ENCODE data around the gene CFAP99. TPM values are rescaled to one million over a fixed set of nuclear protein-coding genes. Genes with fewer than 3 reads are reported as not detected.

Gene CFAP99
- total RNA-seq (2022; extraction: Qiagen RNA extraction; ENCODE audit: low read depth): 0.07 to 0.22 TPM (median 0.15 TPM) in 4 of 5 replicates, not detected in the other

GRCh38 chr4:2418650-2419571, at the start of gene CFAP99:
TSS of gene CFAP99 (plus strand) at chr4:2418955.

GRCh38 chr4:2417765-2418649, 748 bp upstream of the CFAP99 start, which contains the start of gene ZFYVE28:
TSS of gene ZFYVE28 (minus strand) at chr4:2418645. CDS start at chr4:2418323, 322 bp downstream.

DNA sequence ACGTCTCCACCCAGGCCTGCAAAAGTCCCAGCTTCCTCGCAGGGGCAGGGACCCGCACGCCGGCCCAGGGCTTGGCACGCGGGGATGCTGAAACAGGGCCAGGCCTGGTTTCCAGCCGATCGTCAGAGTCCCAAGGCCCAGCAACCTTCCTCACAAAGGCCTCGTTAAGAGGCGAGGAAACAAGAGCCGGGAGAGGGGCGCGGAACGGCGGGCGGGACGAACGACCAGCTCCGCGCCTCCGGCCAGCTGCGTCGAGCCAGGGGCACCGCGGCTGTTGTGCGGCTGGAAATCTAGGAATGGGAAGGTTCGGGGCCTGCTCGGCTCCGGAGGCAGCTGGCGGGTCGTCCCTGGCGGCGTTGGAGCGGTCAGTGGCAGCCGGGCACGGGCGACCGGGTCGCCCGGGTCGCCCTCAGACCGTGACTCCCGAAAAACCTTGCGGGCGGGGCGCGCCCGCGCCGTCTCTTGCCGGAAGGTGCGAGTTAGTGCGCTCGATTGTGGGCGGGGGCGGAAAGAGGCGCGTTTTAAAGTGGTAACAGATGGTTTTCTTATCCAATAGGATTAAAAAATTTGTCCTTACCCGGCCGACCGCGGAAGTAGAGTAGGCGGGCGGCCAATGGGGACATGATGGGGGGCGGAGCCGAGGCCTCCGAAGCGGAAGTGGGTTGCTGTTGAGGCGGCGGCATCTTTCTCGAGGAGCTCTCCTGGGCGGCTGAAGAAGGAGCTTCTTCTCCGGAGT, 49.9 kb downstream of the CFAP99 start, which contains the start of gene RNF4:
TSS of gene RNF4 (plus strand) at position 651 of the 736 bp plus-strand sequence. CDS start 21,388 bp downstream, outside the sequence.

Other genes starting within 250 kb of the CFAP99 start
- gene HAUS3, start 176.8 kb upstream of the CFAP99 start, total RNA-seq (2022; extraction: Qiagen RNA extraction; ENCODE audit: low read depth): 2.7 to 8.8 TPM (median 7.6 TPM) in 5 replicates
- gene POLN, start 176.8 kb upstream of the CFAP99 start, total RNA-seq (2022; extraction: Qiagen RNA extraction; ENCODE audit: low read depth): 0.37 to 1.1 TPM (median 0.83 TPM) in 5 replicates
- gene MXD4, start 156.8 kb upstream of the CFAP99 start, total RNA-seq (2022; extraction: Qiagen RNA extraction; ENCODE audit: low read depth): 10.3 to 20.6 TPM (median 16.7 TPM) in 5 replicates
- 1.7 to 2.5 TPM (median 2.2 TPM) in 5 replicates for gene ZFYVE28, start 310 bp upstream of the CFAP99 start, total RNA-seq (2022; extraction: Qiagen RNA extraction; ENCODE audit: low read depth)
- gene RNF4, start 50.2 kb downstream of the CFAP99 start, total RNA-seq (2022; extraction: Qiagen RNA extraction; ENCODE audit: low read depth): 61.9 to 92.1 TPM (median 64.1 TPM) in 5 replicates
- gene FAM193A, start 117.7 kb downstream of the CFAP99 start, total RNA-seq (2022; extraction: Qiagen RNA extraction; ENCODE audit: low read depth): 7.8 to 9.2 TPM (median 8.7 TPM) in 5 replicates